Astrocyte of the cerebellum (primary cell): ENCODE measurements around the gene PROZ.
A peak's percentile ranks its signal among the peaks of the same experiment; 100 is the strongest.

Source experiments
- DNase-seq: peaks from one replicate; pipeline ENCODE4 v3.0.0-alpha.2; 2011; ENCODE audit warnings: low read depth
- H3K4me3 ChIP-seq: 2 replicates; pipeline ENCODE4 v1.5.1; 2011; ENCODE audit warnings: mild to moderate bottlenecking, low read depth, low read length, moderate library complexity
- in situ Hi-C: cut with HindIII; loops from 2 replicates; pipeline ENCODE4 v1.10.0; 2017; ENCODE audit warnings: low sequenced_read_pairs
- TF ChIP-seq, protein P1 (sequence below): IDR thresholded peaks from 2 replicates; pipeline ENCODE4 v1.5.1; 2012; ENCODE audit warnings: low read length, low read depth, moderate library complexity, mild to moderate bottlenecking; ENCODE audit errors: missing control alignments

The PROZ gene

DNA sequence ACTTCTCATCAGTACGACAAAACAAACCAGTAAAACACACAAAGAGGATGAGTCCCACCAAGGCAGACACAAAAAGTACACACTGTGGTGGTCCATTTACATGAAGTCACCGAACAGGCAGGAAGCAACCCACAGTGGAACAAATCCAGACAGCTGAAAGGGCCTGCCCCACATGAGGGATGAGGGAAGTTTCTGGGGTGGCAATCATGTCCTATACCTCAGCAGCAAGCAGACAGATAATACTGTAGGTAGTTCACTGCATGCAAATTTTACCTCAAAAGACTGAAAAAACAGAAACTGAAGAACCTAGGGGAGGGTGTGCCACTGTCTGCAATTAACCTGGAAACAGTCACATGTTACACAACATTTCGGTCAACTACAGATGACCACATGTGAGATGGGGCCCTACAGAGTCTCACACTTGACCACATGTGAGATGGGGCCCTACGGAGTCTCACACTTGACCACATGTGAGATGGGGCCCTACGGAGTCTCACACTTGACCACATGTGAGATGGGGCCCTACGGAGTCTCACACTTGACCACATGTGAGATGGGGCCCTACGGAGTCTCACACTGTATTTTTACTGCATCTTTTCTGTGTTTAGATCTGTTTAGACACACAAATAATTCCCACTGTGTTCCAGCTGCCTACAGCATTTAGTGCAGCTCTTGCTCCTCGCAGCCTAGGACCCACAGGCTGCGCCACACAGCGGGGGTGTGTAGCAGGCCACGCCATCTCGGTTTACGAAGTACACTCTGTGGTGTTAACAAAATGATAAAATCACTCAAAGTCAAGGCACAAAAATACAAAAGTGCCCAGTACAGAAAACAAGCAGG is 27.8 kb downstream of the PROZ start:
- in situ Hi-C loops: no loop called here
- no peak for DNase-seq
- H3K4me3 ChIP-seq: no peak overlapping the region
- TF ChIP-seq, protein P1, sequence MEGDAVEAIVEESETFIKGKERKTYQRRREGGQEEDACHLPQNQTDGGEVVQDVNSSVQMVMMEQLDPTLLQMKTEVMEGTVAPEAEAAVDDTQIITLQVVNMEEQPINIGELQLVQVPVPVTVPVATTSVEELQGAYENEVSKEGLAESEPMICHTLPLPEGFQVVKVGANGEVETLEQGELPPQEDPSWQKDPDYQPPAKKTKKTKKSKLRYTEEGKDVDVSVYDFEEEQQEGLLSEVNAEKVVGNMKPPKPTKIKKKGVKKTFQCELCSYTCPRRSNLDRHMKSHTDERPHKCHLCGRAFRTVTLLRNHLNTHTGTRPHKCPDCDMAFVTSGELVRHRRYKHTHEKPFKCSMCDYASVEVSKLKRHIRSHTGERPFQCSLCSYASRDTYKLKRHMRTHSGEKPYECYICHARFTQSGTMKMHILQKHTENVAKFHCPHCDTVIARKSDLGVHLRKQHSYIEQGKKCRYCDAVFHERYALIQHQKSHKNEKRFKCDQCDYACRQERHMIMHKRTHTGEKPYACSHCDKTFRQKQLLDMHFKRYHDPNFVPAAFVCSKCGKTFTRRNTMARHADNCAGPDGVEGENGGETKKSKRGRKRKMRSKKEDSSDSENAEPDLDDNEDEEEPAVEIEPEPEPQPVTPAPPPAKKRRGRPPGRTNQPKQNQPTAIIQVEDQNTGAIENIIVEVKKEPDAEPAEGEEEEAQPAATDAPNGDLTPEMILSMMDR: no peak

DNA sequence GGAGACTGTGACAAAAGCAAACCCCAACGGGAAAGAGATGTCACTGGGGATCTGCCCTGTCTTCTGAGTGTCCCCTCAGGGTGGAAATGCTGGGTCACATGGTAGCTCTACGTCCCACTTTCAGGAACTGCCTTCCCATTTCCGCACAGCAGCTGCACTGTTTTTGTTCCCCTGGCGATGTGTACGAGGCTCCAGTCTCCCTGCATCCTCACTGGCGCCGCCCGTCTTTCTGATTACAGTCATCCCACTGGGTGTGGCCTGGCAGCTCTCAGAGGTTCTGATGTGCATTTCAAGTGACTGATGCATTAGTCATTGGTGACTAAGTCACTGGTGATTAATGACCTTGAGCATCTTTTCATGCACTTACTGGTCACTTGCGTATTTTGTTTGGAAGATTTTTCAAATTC is 28.8 kb downstream of the PROZ start:
- peak; percentile 93 for DNase-seq
- no peak overlapping the region for H3K4me3 ChIP-seq
- in situ Hi-C loops: no loop called here
- TF ChIP-seq, protein P1: no peak

DNA sequence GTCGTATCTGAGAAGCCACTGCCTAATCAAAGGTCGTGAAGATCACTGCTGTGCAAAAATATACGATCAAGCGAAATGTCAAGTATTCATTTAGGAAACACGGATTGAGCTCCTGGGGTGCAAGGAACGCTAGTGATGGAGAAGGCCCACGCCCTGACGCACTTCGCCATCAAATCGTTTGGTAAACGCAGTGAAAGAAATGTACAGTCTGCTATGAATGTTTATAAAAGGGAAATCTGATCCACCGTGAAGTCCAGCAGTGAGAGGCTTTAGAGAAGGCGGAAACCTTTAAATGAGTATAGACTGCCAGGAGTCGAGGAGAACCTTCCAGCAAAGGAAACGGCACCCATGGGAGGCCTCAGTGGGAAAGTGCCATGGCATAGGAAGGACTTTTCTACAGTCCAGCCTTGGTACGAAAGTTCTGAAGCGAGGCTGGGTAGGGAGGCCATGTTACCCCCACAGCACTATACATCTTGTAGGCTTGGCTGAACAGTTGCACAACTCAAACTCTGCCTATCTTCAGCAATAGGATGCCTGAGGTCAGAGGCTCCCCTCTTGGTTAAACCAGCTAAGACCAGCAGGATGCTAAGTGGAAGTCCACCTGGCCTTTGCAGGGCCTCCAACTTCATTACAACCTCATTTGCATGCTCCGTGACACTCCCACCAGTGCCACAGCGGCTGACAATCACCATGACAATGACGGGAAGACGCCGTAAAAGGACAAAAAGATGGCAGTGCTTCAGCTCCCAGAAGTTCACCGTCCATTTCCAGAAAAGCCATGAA is 29.6 kb downstream of the PROZ start:
- in situ Hi-C loops: no loop called here
- H3K4me3 ChIP-seq: no peak overlapping the region
- TF ChIP-seq, protein P1: no peak
- no peak for DNase-seq

DNA sequence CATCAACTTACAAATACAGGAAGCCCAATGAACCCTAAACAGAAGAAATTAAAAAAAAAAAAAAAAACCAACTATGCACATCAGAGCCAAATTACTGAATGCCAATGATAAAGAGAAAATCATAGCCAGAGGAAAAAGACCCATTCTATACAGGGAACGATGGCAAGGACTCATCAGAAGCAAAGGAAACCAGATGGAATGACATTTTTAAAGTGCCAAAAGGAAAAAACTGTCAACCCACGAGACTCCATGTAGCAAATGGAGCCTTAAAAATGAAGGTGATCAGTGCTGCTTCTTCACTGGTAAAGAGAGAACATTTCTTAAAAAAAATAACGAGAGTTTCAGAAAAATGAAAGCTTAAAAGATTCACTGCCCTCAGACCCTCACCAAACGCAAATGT is 31.7 kb downstream of the PROZ start:
- in situ Hi-C loops: no loop called here
- TF ChIP-seq, protein P1: no peak
- no peak for DNase-seq
- no peak overlapping the region for H3K4me3 ChIP-seq

DNA sequence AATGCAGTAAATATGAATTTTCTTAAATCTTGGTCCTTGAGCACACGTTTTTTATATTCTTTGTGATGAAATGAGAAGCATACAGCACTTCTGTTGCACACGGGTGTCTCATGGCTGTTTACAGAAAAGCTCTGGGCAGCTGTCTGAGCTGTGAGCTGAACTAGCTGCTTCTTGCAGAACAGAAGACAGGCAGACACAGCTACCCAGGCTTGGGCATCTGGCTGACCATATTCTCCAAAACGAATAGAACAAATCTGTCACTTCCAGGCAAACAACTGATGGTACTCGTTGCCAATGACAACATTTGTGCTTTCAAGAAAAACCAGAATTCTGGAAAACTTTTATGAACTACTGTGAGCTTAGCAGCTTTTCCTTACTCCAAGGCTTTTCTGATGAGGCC is 33.8 kb downstream of the PROZ start:
- DNase-seq: no peak
- TF ChIP-seq, protein P1: no peak
- in situ Hi-C loops: no loop called here
- H3K4me3 ChIP-seq: no peak overlapping the region

DNA sequence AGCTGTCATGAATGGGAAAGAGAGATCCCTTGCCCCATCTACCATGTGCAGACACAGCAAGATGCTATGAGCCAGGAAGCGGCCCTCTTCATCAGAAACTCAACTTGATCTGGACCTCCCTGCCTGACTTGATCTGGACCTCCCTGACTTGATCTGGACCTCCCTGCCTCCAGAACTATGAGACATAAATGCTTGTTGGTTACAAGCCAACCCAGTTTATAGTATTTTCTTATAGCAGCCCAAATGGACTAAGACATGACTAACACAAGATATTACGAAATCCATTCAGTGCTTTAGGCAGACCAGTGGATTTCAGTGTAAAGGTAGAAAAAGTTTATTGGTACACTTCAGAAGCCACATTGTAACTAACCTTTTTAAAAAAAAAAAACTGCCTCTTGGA is 34.5 kb downstream of the PROZ start:
- no peak for DNase-seq
- TF ChIP-seq, protein P1: no peak
- no peak overlapping the region for H3K4me3 ChIP-seq
- in situ Hi-C loops: no loop called here
